ENCODE results near the gene M1AP.

DNA sequence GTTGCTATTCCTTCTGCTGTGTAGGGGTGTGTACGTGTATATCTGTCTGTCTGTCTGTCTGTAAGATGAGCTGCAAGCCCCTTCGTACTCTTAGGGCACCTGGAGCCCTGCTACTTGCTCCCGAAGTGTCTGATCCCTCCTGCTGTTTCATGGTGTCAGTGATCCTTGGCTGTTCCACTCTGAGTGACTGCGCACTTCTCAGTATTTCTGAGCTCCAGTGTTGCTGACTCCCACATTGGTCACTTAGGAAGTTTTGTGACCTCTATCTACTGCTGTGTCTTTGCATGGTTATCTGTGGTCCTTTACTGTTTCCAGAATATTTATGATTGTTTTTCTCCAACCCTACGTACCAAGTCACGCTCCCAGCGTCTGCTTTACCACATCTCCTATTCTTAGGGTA, 22.1 kb upstream of the M1AP start:
- TF ChIP-seq POLR2A (IDR thresholded peaks at IDR 0.05) = no peak
- TF ChIP-seq, protein P1, sequence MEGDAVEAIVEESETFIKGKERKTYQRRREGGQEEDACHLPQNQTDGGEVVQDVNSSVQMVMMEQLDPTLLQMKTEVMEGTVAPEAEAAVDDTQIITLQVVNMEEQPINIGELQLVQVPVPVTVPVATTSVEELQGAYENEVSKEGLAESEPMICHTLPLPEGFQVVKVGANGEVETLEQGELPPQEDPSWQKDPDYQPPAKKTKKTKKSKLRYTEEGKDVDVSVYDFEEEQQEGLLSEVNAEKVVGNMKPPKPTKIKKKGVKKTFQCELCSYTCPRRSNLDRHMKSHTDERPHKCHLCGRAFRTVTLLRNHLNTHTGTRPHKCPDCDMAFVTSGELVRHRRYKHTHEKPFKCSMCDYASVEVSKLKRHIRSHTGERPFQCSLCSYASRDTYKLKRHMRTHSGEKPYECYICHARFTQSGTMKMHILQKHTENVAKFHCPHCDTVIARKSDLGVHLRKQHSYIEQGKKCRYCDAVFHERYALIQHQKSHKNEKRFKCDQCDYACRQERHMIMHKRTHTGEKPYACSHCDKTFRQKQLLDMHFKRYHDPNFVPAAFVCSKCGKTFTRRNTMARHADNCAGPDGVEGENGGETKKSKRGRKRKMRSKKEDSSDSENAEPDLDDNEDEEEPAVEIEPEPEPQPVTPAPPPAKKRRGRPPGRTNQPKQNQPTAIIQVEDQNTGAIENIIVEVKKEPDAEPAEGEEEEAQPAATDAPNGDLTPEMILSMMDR (IDR thresholded peaks at IDR 0.05) = no peak

Measured in thyroid gland (tissue), 4 donors.